ENCODE results near the gene SERP2. TPM values are rescaled to one million over a fixed set of nuclear protein-coding genes. Genes with fewer than 3 reads are reported as not detected.

The SERP2 gene
- total RNA-seq, 1 experiment from 2014 or later: 1.8 TPM

- H3K36me3 Mint-ChIP-seq (ENCODE audit: insufficient read depth in 1 of 3, low read depth in 3 of 3): peaks cover 0 to 2% (median 0%) of the 10 kb centered on the region in 3 experiments; a peak in 1 of 7 replicates
- Histone ChIP-seq H4K8ac (replicated peaks; ENCODE audit: insufficient read length, low read depth, low read length) (no peak overlapping the region), H3K4me2 (ENCODE audit: insufficient read depth, insufficient read length, low read length) (no peak overlapping the region), H3K27ac (ENCODE audit: insufficient read length, low read depth, low read length) (no peak overlapping the region), H3K27me3 (ENCODE audit: insufficient read depth, low read length) (no peaks in the 10 kb centered on the region), H3K79me2 (ENCODE audit: insufficient read depth, low read length) (no peaks in the 10 kb centered on the region), H4K5ac (ENCODE audit: insufficient read length, low read depth, low read length) (no peak overlapping the region), H3K14ac (ENCODE audit: insufficient read depth, low read length) (no peak overlapping the region), H3T11ph (ENCODE audit: low read length) (no peak overlapping the region), H4K91ac (ENCODE audit: insufficient read length, low read depth, low read length) (no peak overlapping the region), H3K23ac (ENCODE audit: insufficient read length, low read depth, low read length) (no peak overlapping the region), H3K79me1 (ENCODE audit: insufficient read depth, low read depth, low read length, poor library complexity, severe bottlenecking) (no peaks in the 10 kb centered on the region), H2BK20ac (ENCODE audit: low read depth, low read length, poor library complexity, severe bottlenecking) (no peak overlapping the region), H3K23me2 (ENCODE audit: insufficient read length, low read depth, low read length, poor library complexity, severe bottlenecking) (no peaks in the 10 kb centered on the region), H3K9ac (ENCODE audit: extremely low read depth, insufficient read length, low read length) (no peak overlapping the region), H3K56ac (ENCODE audit: insufficient read length, low read depth, low read length) (no peak overlapping the region), H2AFZ (ENCODE audit: low read length) (no peak overlapping the region), H2BK12ac (ENCODE audit: insufficient read length, low read depth, low read length) (no peak overlapping the region), H4K20me1 (ENCODE audit: control insufficient read depth, insufficient read depth, insufficient read length) (no peaks in the 10 kb centered on the region), H3K4me1 (ENCODE audit: insufficient read depth, low read length) (no peaks in the 10 kb centered on the region; the same call in 1 of the 2 replicates), H2BK5ac (ENCODE audit: insufficient read length, low read length) (no peak overlapping the region), H3K4ac (ENCODE audit: low read depth, low read length) (no peak overlapping the region), H3K18ac (ENCODE audit: insufficient read length, low read depth, low read length) (no peak overlapping the region), H2AK5ac (ENCODE audit: insufficient read length, low read length) (no peak overlapping the region), H3K9me3 (ENCODE audit: control insufficient read depth, low read depth, low read length) (no peaks in the 10 kb centered on the region), H2BK15ac (ENCODE audit: low read depth, low read length) (no peak overlapping the region), H2BK120ac (ENCODE audit: low read depth, low read length, poor library complexity, severe bottlenecking) (no peak overlapping the region)
- DNase-seq: no peak
- peaks cover 24 to 33% of the 10 kb centered on the region in 2 experiments for H3K4me1 Mint-ChIP-seq
- peaks cover 5% of the 10 kb centered on the region for H3K27me3 Mint-ChIP-seq (ENCODE audit: low read depth)
- H3K27ac Mint-ChIP-seq: no peak overlapping the region
- H3K9me3 Mint-ChIP-seq: no peaks in the 10 kb centered on the region; a peak in 1 of 5 replicates
- TF ChIP-seq CTCF (conservative IDR thresholded peaks at IDR 0.05): no peak
- H3K4me3 Mint-ChIP-seq: no peak overlapping the region
These were observed 21.0 kb downstream of the SERP2 start for GRCh38 chr13:44394658-44395057.
